ENCODE measurements around the gene PPBP.
"Not testable (repeated sequence)": the region's sequence is repeated elsewhere in the genome, so short reads cannot be mapped to it uniquely, and the experiment has no call there.

The PPBP gene

GRCh38 chr4:73991742-73992000 is 3.7 kb upstream of the PPBP start:
- no peak for DNase-seq

- DNase-seq = no peak
Observed at GRCh38 chr4:73990988-73991741, 3.2 kb upstream of the PPBP start.

GRCh38 chr4:73989928-73990327 is 1.9 kb upstream of the PPBP start:
- DNase-seq = no peak

GRCh38 chr4:73989031-73989430 is 1.0 kb upstream of the PPBP start:
- DNase-seq = no peak

- DNase-seq = no peak
Observed at GRCh38 chr4:73985528-73985852, 2.5 kb downstream of the PPBP start.

- no peak for DNase-seq
Observed at GRCh38 chr4:73984736-73985527, 3.1 kb downstream of the PPBP start.

GRCh38 chr4:73981175-73981574 is 6.8 kb downstream of the PPBP start:
- DNase-seq = not testable (repeated sequence)

GRCh38 chr4:73979407-73979957 is 8.5 kb downstream of the PPBP start:
- DNase-seq = no peak

GRCh38 chr4:73978886-73979285 is 9.1 kb downstream of the PPBP start:
- DNase-seq = no peak

GRCh38 chr4:73976716-73977115 is 11.3 kb downstream of the PPBP start:
- DNase-seq = no peak

GRCh38 chr4:73976217-73976616 is 11.8 kb downstream of the PPBP start:
- DNase-seq = no peak

- DNase-seq = no peak
Observed at GRCh38 chr4:73974352-73974751, 13.6 kb downstream of the PPBP start.

- DNase-seq = no peak
Observed at GRCh38 chr4:73970945-73971344, 17.0 kb downstream of the PPBP start.

- no peak for DNase-seq
Observed at GRCh38 chr4:73970011-73970410, 18.0 kb downstream of the PPBP start.

GRCh38 chr4:73967866-73968265 is 20.1 kb downstream of the PPBP start:
- no peak for DNase-seq

- no peak for DNase-seq
Observed at GRCh38 chr4:73964862-73965611, 23.0 kb downstream of the PPBP start.

- no peak for DNase-seq
Observed at GRCh38 chr4:73962724-73963123, 25.3 kb downstream of the PPBP start.

- DNase-seq = not testable (repeated sequence)
Observed at GRCh38 chr4:73959041-73959440, 28.9 kb downstream of the PPBP start.

- DNase-seq = no peak
Observed at GRCh38 chr4:73952352-73952751, 35.6 kb downstream of the PPBP start.

- DNase-seq = not testable (repeated sequence)
Observed at GRCh38 chr4:73950376-73950920, 37.5 kb downstream of the PPBP start.

GRCh38 chr4:73948990-73949706 is 38.8 kb downstream of the PPBP start:
- DNase-seq = no peak

- DNase-seq = no peak
Observed at GRCh38 chr4:73948291-73948690, 39.7 kb downstream of the PPBP start.
